ENCODE results near the gene MAPK7. TPM values are rescaled to one million over a fixed set of nuclear protein-coding genes. Genes with fewer than 3 reads are reported as not detected.

Gene MAPK7
- total and polyA plus RNA-seq, 2 of the 8 experiments (the other 6 are each of a cell fraction or from before 2014, with no cell fraction given), result 15.2 to 28.1 TPM

GRCh38 chr17:19345067-19345460 lies 33.2 kb upstream of the MAPK7 start:
- H4K91ac ChIP-seq (replicated peaks; ENCODE audit: insufficient read length, low read length), result no peak overlapping the region
- peaks cover 0 to 1% of the 10 kb centered on the region in 2 experiments for H4K20me1 ChIP-seq (replicated peaks in 1 of 2; ENCODE audit: control insufficient read depth in 1 of 2, insufficient read depth in 2 of 2, low read length in 2 of 2)
- H3K18ac ChIP-seq (ENCODE audit: extremely low read depth, low read length), result no peak overlapping the region
- H3K23me2 ChIP-seq (ENCODE audit: low read depth, low read length), result no peaks in the 10 kb centered on the region
- no peak overlapping the region for H2BK20ac ChIP-seq (ENCODE audit: low read length)
- 91% methylated on average over 7 of the region's 7 CpGs; no CpG with 5 or more reads in 1 of the 2 experiments for WGBS, 2 experiments (ENCODE audit: extremely low coverage in 1 of 2, insufficient coverage in 1 of 2, insufficient read length in 1 of 2, insufficient replicate concordance in 2 of 2, low coverage in 1 of 2, low lambda C conversion rate in 2 of 2, missing lambda C conversion rate in 1 of 2)
- H3K4me3 ChIP-seq (ENCODE audit: extremely low read depth in 1 of 4, insufficient read depth in 2 of 4, low read depth in 3 of 4, low read length in 4 of 4), result no peak overlapping the region
- peak overlapping the region; percentile 41 for H4K8ac ChIP-seq (ENCODE audit: extremely low read depth, insufficient read depth, low read length)
- H3K79me1 ChIP-seq (ENCODE audit: low read depth, low read length), result no peaks in the 10 kb centered on the region
- peaks cover 0 to 5% (median 2%) of the 10 kb centered on the region in 4 experiments; a peak in 2 of 8 replicates for H3K36me3 ChIP-seq (ENCODE audit: control insufficient read depth in 2 of 4, insufficient read depth in 4 of 4, low read length in 3 of 4)
- H3K4me2 ChIP-seq (ENCODE audit: insufficient read depth in 1 of 2, low read depth in 2 of 2, low read length in 2 of 2), result no peak overlapping the region
- no peak overlapping the region for H3K56ac ChIP-seq (replicated peaks; ENCODE audit: insufficient read length, low read depth, low read length)
- no peak overlapping the region for H4K5ac ChIP-seq (ENCODE audit: insufficient read length, low read depth, low read length)
- no peak overlapping the region for H2AK5ac ChIP-seq (ENCODE audit: low read depth, low read length)
- H3K27me3 ChIP-seq (replicated peaks in 1 of 4; ENCODE audit: control insufficient read depth in 3 of 4, extremely low read depth in 1 of 4, insufficient read depth in 3 of 4, low read length in 3 of 4), result no peaks in the 10 kb centered on the region
- no peak overlapping the region for H2AFZ ChIP-seq (ENCODE audit: low read length)
- H3K27ac ChIP-seq (ENCODE audit: low read depth, low read length), result no peak overlapping the region
- H3K23ac ChIP-seq (ENCODE audit: insufficient read length), result no peak overlapping the region
- CTCF ChIA-PET (ENCODE audit: partially characterized antibody), result interaction anchor here (0.6 to 9.8 kb wide), 2 partner anchors 23 to 99 kb away, joined by 3 to 70 read pairs; no protein-coding TSS in a partner anchor
- no peaks in the 10 kb centered on the region for H3K79me2 ChIP-seq (ENCODE audit: control insufficient read depth in 1 of 2, insufficient read depth in 2 of 2, low read length in 2 of 2)
- no peak overlapping the region for H3K14ac ChIP-seq (ENCODE audit: insufficient read length)
- no peak overlapping the region for H3K4ac ChIP-seq (replicated peaks; ENCODE audit: insufficient read length, low read depth, low read length)
- POLR2A ChIA-PET (ENCODE audit: partially characterized antibody), result interaction anchor here (1.5 kb wide), 1 partner anchor 13 kb away, joined by 6 read pairs; no protein-coding TSS in a partner anchor
- no peak overlapping the region for H3K9ac ChIP-seq (replicated peaks in 1 of 4; ENCODE audit: extremely low read depth in 1 of 4, low read depth in 3 of 4, low read length in 3 of 4)
- no peaks in the 10 kb centered on the region for H3K9me3 ChIP-seq (ENCODE audit: insufficient read depth in 2 of 2, low read depth in 1 of 2, low read length in 1 of 2)
- no peak overlapping the region for H2BK12ac ChIP-seq (ENCODE audit: low read depth, low read length)
- H2BK15ac ChIP-seq (ENCODE audit: low read length), result no peak overlapping the region
- H2BK120ac ChIP-seq (replicated peaks; ENCODE audit: low read depth, low read length), result no peak overlapping the region
- no peak for DNase-seq (ENCODE audit: low read depth in 1 of 2, low spot score in 2 of 2)
- H3K4me1 ChIP-seq (replicated peaks in 1 of 4; ENCODE audit: control insufficient read depth in 3 of 4, insufficient read depth in 4 of 4, low read length in 3 of 4), result peaks cover 0 to 7% (median under 1%) of the 10 kb centered on the region in 4 experiments; a peak in 3 of 7 replicates
- FAIRE-seq, result no peak
- H2BK5ac ChIP-seq (ENCODE audit: low read depth, low read length), result no peak overlapping the region
- no peak for TF ChIP-seq CTBP2 (IDR thresholded peaks at IDR 0.05; ENCODE audit: borderline replicate concordance, insufficient read depth, insufficient read length, low read length)
- TF ChIP-seq BRCA1 (IDR thresholded peaks at IDR 0.05; ENCODE audit: low read depth, low read length), result no peak
- TF ChIP-seq SP2 (IDR thresholded peaks at IDR 0.05; ENCODE audit: low read length), result no peak
- no peak for TF ChIP-seq SIN3A (conservative IDR thresholded peaks at IDR 0.05 in 1 of 2, IDR thresholded peaks at IDR 0.05 in 1 of 2; ENCODE audit: low read depth in 1 of 2, low read length in 2 of 2)
- TF ChIP-seq GTF2F1 (IDR thresholded peaks at IDR 0.05; ENCODE audit: borderline replicate concordance, low read depth, low read length), result no peak
- TF ChIP-seq ASH2L (IDR thresholded peaks at IDR 0.05; ENCODE audit: low read length), result no peak
- TF ChIP-seq HDAC2 (IDR thresholded peaks at IDR 0.05; ENCODE audit: borderline replicate concordance in 1 of 2, low read depth in 2 of 2, low read length in 2 of 2), result no peak
- TF ChIP-seq POLR2AphosphoS5 (IDR thresholded peaks at IDR 0.05; ENCODE audit: low read depth, low read length), result no peak
- TF ChIP-seq HDAC6 (IDR thresholded peaks at IDR 0.05; ENCODE audit: low read depth, low read length), result no peak
- TF ChIP-seq CBX5 (IDR thresholded peaks at IDR 0.05; ENCODE audit: low read depth, low read length), result no peak
- no peak for TF ChIP-seq EZH2 (IDR thresholded peaks at IDR 0.05; ENCODE audit: low read depth, low read length, severe bottlenecking)
- TF ChIP-seq CHD1 (IDR thresholded peaks at IDR 0.05; ENCODE audit: low read depth, low read length), result no peak
- no peak for TF ChIP-seq ATF3 (IDR thresholded peaks at IDR 0.05; ENCODE audit: insufficient read depth, low read depth, low read length)

Data from H1 (cell line).